CD4-positive, alpha-beta T cell treated with Interferon alpha-2 for 1 hour (primary cell): ENCODE data around the gene SEC16A.

Source experiments
- DNase-seq, 2 donors: peaks; one replicate each; pipeline ENCODE4 v3.0.0-alpha.2; 2020 to 2022

SEC16A gene

DNA sequence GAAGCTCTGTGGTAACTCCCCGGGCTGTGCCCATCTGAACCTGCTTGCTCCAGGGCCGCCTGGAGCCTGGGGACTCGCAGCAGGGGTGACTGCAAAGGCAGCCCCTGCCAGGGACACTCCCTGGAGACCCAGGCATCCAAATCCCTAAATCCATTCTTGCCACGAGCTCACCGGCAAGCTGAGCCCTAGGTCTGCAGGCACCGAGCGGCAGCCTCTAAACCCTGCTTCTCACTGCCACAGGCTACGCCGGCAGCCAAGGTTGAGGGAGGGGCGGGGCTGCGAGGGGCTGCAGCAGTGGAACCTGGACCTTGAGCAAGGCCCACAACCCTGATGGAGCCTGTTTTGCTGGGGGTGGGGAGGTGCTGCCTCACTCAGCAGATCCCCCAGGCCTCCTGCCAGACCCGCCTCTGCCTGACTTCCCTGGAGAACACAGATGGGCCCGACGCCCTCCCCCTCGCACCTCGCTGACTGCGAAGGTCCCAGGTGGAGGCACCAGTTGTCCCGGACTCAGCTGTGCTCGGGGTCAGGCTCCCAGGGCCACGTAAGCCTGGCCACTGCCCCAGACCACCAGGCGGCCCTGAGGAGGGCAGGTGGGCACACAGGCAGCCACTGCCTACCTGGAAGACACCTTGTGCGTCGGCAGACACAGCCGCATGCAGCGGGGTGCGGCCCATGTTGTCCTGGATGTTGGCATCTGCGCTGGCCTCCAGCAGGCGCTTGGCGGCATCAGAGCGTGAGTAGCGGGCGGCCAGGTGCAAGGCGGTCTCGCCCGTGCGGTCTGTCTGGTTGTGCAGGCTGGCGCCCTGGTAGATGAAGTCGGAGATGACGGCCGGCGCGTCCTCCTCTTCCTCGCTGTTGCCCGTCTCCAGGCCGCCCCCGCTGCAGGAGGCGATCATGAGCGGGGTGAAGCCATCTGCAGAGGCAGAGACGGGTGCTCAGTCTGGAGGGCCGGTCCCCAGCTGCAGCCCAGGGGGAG lies 17.4 kb upstream of the SEC16A start:
- DNase-seq: no peak

DNA sequence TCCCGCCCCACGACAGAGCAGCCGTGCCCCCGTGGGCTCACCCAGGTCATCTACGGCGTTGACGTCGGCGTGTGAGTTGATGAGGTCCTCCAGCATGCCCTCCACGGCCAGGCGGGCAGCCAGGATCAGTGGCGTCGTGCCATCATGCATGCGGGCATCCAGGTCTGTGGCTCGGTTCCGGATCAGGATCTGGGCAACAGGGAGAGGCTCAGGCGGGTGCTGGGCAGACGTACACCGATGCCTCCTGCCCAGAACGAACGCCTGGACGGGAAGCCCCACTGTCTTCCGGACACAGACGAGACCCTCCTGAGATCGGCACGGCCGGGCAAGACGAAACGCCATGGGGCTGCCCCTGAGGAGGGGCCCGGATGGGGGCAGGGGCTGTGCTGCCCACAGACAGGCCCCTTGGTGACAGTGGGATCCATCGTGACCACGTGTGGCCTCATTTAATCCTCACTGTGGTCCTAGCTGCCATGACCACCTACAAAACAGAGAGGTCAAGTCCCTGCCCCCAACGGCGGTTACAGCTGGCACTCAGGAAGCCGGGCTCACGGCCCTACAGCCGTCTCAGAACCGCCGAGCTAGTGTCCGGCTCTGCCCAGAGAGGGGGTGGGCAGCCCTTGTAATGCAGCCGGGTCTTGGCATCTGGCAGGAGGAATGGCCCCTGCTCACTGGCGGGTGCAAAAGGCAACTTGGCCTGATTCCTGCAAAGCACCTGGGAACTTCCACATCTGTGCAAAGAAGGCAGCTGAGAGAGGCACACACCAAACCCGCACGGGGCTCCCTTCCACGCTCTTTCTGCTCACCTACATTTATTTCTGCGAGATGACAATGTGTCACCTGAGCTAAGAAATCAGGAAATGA lies 16.5 kb upstream of the SEC16A start:
- no peak for DNase-seq

DNA sequence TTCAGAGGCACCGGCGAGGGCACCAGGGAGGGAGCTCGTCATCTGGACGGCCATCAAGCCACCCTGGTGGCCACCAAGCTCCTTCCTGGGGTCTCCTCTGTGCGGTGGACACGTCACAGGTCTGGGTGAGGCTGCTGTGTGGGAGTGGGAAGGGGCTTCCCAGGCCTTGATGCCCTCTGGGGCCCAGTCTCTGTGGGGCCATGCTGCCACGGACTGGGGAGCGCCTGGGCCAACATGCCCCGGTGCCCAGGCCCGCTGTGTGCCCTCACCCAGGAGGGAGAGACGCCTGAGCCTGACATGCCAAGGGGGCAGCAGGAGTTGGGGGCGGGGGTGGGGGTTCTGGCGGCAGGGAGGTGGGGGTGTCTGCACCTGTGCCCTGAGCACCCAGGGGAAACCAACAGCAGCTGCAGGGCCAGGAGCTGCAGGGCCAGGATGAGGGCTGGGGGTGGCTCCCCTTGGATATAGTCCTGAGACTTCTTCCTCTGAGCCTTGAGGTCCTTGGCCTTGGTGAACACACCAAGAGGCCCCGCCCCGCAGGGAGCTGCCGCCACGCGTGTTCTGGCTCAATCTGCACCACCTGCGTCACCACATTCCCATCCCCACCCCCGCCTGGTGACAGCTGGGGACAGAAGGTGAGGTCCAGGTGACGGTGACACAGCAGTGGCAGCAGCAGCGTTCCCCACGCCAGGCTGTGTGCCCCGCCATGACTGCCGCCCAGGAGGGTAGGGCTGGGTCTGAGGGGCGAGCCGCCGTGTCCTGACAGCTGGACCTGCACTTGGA lies 15.3 kb upstream of the SEC16A start:
- no peak for DNase-seq

DNA sequence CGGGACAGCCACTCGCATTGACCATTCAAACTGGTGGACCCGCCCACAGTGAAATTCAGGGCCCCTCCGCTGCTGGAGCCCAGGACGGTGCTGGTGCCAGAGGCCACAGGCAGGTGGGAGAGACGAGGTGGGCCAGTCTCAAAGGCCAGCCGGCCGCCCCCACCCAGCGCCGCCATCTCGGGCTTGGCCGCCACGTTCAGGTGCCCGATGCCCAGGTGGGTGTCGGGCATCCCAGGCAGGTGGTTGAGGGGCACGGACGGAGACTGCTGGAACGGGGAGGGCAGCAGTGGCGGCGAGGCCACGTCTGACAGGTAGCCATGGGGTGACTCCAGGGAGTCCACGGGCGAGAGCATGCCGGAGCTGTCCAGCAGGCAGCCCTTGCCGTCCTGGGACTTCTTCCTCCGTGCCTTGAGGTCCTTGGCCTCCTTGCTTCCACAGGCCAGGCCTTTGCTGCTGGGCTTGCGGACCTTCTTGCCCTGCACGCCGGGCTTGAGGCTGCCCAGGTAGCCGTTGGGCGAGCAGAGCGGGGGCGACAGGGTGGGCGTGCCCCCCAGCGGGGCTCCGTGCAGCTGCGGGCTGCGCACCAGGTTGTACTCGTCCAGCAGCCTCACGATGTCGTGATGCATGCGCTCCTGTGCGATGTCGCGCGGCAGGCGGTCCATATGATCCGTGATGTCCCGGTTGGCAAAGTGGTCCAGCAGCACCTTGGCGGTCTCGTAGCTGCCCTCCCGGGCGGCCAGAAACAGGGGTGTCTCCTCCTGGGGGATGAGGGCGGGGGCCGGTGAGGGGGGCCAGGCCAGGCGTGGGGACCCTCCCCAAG lies 14.2 kb upstream of the SEC16A start:
- no peak for DNase-seq

DNA sequence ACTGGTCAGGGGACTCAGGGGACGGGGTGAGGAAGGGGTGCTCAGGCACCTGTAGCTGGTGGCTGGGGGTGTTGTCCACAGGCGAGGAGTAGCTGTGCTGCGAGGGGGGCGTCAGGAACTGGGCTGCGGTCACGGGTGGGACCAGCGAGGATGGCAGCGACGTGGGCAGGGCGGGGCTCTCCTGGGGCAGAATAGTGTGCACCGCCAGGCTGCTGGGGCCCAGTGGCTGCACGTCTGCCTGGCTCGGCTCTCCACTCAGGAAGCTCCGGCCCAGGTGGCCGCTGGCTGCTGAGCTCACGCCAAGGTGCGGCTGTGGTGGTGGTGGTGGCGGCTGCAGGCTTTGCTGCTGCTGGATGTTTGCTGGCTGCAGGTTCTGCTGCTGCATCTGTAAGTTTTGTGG lies 13.3 kb upstream of the SEC16A start:
- DNase-seq: no peak

DNA sequence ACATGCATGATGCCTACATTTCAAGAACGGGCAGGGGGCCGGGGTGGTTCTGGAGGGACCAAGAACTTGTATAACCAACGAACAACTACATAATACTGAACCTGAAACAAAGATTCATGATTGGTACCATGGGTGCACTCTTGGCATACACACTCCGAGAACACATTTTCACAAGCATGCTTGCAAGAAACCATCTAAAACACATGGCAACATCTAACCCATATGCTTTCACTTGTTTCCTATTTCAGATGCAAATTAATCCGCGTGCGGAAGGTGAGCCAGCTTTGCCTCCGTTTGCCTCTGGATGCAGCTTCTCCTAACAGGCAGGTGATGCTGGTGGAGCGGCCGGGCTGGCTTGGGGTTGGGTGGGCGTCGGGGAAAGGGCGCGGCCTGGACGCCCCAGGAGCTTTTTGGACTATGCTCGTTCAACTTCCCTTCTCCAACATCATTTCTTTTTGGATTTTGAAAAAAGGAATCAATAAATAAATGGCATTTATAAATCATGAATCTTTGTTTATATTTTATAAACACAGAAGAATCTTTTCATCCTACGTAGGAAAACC lies 12.5 kb upstream of the SEC16A start:
- DNase-seq: no peak

DNA sequence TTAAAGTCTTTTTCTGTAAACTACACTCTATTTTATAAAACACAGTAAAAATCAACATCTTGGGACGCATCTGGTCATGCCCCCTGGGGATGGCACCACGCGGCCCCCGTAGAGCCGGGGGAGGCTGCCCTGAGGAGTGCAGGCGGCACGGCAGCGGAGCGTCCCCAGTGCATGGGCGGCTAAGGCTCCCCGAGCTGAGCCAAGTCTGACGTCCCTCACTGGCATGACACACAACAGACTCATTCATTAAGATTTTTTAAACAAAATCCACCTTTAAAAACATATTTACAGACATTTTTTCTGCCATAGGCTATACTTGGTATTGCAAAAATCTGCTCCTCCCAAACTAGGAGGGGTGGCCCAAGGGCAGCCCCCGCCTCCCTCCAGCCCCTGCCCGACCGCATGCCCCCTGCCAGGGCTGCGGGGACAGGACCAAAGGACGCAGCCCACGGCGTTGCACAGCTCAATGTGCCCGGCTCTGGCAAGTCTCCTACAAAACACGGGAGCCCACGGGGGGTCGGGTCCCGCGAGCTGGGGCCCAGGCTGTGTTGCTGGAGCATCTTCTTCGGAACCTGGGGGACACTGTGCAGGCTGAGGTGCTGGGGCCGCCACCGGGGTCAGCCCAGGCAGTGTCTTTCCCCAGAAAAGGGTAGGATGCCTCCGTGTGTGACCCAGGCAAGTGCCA lies 11.8 kb upstream of the SEC16A start:
- DNase-seq: no peak

DNA sequence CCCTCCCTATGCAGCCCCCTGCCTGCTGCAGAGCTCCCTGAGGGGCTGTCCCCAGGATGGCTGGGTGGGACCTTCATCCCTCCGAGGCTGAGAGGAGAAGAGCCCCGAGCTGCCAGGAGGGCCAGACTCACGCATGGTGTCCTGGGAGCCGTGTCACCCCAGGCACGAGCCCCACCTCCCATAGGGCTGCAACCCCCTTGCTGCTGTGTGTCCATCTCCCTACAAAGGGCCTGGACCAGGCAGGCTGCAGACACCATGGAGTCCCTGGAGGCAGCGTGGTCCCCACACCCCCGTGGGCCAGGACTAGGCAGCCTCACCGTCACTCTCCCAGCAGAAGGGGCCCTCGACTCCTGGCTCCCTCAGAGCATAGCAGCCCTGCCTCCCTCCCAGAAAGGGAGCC lies 11.2 kb upstream of the SEC16A start:
- DNase-seq: no peak

DNA sequence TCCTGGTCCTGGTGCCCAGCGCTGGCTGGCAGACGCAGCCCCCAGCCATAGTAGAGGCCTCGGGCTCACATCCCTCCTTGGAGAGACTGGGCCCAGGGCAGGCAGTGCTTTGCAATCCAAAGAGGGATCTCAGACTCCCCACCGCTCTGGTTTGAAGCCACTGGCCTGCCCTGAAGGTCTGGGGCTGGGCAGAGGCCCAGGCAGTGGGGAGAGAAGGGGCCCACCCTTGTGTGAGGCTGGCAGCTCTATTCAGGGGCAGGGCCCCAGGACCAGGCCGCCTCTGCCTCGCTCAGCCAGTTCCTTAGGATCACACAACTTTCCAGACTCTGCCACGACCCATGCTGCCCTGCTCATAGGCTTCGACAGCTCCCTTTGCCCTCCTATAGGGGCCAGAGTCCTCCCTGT lies 10.7 kb upstream of the SEC16A start:
- DNase-seq: no peak

DNA sequence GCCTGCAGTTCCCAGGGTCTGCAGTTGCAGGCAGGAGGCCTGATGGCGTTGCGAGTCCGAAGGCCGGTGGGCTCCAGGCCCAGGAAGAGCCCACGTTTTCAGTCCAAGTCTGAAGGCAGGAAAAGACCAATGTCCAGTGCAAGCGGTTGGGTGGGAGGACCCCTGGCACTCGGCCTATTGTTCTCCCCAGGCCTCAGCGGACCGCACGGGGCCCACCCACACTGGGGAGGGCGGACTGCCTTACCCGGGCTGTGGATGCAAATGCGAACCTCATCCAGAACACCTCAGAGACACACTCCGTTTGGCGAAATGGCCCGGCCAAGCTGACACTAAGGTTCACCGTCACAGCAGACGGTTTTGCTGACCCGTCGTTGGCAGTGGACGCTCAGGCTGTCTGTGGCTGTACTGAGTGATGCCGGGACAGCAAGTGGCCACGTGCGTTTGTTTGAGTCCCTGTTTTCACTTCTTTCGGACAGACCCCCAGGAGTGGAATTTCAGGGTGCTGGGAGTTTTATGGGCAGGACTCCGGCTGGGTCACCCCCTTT lies 10.2 kb upstream of the SEC16A start:
- no peak for DNase-seq

DNA sequence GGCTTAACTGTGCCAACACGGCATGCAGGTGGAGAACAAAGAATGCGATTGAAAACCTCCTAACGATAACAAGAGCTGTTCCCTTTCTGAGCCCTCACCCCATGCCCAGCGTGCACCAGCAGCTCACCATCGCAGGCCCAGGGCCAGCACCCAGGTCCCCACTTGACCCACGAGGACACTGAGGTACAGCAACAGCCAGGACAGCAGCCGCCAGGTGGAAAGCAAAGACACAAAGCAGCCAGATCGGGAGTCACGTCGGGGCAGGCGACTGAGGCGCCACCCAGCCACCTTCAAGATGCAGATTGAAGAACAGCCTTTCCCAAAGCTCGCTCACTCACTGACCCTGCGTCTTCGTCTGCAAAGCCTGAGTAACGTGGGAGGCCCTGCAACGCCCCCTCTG lies 6.9 kb upstream of the SEC16A start:
- no peak for DNase-seq

DNA sequence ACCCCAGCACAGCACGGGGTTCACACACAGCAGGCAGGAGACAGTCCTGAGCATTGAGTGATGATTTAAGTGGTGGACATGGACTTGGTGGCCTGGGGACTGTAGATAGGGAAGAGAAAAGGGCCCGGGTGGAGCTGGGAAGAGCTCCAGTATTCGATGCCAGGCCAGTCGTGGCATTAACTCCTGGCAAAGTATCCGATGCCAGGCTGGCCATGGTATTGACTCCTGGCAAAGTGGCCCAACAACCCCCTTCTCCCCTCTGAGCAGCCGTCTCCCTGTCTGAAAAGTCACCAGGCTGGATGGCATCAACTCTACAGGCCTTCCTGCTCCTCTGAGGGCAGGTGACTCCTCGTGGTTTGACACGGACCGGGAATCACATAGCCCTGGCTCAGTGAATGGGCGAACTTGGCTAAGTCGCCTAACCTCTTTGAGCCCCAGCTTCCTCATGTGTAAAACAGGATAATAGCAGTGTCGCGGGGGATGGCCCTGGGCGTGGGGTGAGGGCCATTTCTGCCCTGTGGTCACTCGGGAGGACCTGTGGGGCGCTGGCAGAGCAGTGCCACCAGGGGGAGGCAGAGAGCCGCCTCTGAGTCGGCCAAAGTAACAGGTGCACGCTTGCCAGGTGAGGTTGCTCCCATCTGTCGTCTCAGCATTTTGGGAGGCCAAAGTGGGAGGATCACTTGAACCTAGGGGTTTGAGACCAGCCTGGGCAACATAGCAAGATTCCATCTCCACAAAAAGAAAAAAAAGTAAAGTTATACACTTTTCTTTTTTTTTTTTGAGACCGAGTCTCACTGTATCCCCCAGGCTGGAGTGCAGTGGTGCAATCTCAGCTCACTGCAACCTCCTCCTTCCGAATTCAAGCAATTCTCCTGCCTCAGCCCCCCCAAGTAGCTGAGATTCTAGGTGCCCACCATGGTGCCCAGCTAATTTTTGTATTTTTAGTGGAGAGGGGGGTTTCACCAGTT lies 5.7 kb upstream of the SEC16A start:
- DNase-seq: peak; percentile 63 to 79

DNA sequence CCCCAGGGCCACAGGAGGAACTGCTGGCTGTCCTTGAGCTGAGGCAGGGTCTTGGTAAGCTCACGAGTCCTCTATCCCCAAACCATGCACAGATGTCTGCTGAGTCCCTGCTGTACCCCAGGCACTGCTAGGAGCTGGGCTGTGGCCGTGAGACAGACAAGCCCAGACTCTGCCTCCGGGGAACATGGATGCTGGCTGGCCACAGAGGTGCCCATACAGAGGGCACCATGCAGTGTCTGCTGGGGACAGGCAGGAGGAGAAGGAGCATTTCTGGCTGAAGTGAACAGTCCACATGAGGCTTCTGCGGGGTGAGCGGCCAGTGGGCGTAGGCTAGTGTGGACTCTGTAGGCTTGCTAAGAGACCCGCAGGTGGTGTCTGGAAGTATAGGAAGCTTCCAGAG lies 4.8 kb upstream of the SEC16A start:
- no peak for DNase-seq

DNA sequence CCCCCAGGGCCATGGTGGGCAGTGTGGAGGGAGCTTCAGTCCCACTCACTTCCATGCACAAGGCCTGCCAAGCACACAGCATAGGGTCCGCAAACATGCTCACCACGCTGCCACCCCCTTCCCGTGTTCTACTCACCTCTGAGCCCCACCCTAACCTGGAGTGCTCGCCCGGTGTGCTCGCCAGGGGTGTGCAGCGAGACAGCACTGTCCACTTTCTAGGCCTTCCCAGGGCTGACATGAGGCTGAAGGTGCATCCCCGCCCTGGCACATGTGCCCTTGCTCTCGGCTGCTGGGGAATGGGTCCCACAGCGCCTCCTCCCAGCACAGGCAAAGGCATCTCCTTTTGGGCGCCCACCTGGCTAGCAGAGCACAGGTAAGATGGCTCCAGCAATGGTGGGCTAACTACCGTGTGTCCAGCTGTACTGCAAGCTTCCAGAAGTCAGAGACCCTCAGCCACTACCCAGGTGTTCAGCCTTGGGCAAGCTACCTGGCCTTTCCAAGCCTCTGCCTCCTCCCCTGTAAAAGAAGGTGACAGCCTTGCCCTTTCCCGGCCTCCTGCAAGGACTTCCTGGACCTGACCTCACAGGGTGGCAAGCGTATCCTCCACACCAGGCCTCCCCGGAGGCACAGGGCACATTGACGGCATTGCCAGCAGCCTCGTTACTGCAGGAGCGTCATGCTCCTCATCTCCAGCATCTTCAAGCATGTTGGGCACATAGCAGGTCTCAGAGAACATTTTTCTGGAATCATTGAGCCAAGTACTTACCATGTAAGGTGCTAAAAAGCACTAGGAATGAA lies 4.2 kb upstream of the SEC16A start:
- no peak for DNase-seq

DNA sequence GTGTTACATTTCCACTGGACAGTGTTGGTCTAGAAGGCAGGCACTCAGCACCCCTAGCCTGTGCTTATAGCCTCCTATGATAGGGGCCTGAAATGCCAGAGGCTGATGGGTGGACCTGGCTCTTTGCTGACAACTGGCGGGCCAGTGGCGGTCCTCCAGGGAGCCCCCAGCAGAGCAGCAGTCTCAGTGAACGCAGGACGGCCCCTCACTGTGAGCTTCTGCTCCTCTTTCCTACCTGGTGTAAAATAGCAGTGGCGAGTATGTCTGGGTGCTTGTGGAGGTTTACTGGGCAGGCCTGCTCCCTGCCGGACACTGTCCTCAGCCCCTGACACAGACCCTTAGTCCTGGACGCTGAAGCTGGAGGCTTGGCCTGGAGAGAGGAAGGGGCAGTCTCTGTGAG lies 3.3 kb upstream of the SEC16A start:
- DNase-seq: no peak

DNA sequence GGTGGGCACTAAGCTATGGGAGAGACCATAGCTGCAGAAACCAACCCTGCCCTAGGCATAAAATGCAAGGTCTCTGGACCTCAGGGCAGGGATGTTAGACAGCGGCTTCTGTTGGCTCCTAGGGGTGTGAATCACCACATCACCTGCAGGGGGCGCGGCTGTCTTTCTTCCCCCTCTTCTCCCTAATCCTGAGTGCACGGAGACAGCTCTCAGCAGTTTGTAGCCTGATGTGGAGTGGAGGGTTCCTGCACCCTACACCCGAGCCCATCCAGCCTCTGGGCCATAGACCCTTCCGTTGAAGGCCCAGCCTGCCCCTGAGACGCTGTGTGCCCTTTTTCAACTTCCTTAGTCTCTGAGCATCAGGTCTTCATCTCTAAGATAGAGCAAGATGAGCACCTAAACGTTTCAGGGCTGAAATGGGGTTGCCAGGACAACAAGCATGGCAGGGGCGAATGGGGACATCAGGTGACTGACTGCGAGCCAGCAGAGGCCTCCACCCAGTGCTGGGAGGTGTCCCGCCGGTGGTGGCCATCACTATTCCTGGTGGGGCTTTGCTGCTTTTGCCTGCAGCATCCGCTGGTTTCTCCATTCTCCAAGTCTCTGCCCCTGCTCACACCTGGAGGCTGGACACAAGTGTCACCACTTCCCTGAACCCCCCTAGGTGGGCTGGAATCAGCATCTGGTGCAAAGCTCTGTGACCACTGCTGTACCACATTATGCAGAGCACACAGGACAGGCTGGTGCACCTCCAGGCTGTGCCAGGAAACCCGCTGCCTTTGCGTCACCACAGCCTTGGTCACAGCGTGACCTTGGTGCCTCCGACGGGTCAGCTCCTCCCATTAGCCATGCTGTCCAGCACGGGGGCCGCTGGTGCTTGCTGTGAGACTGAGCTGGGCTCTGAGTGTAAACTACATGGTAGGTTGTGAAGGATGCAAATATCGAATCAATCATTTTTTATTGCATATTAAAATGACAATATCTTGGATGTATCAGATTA lies 2.5 kb upstream of the SEC16A start:
- peak; percentile 79 to 85 for DNase-seq
